ENCODE measurements around the gene CACNA1F. TPM values are rescaled to one million over a fixed set of nuclear protein-coding genes. Genes with fewer than 3 reads are reported as not detected.
A peak's percentile ranks its signal among the peaks of the same experiment; 100 is the strongest.

The CACNA1F gene
- total and polyA plus RNA-seq, 9 of the 15 experiments (the other 6 are each of a cell fraction or from before 2014, with no cell fraction given), result under 0.01 to 0.41 (median 0.03) TPM; not detected in 3

DNA sequence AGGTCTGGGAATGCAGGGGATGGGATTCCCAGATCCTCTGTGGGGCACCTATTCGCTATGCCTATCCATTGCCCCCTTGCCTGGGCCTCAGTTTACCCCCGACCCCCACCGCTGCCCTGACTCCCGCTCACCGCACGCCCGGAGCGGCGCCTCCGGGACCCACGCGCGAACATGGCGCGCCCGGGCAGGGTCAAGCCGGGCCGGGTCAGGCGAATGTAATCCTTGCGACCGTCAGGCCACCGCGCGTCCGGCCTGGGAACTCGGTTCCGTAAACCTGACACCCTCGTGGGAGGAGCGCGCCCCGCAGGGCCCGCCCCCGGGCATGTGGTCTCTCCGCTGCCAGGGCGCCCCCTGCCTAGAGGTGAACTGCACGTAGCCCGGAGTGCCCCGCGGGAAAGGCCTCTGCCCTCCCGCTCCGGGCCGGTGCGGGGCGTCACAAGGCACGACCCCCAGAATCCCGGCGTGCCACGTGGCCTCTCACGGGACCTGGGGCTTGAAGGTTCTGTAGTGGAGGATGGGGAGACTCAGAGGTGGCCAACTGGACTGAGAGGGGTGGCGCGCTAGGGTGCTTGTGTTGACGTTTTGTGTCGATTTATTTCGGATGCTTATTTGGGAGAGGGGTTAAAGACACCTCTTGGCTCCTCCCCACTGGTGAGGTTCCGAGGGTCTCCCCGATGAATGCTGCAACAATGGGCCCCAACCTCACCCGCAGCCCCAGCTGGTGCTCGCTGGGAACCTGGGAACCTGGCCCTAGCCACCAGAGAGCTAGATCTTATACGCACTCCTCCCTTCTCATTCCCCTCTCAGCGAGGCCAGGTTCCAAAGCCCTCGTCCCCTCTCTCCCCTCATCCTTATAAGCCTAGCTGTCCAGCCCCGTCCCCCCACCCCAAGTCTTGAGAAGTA, 46.8 kb downstream of the CACNA1F start, which contains the start of gene PRICKLE3 (continued):
- TF ChIP-seq, protein P1, sequence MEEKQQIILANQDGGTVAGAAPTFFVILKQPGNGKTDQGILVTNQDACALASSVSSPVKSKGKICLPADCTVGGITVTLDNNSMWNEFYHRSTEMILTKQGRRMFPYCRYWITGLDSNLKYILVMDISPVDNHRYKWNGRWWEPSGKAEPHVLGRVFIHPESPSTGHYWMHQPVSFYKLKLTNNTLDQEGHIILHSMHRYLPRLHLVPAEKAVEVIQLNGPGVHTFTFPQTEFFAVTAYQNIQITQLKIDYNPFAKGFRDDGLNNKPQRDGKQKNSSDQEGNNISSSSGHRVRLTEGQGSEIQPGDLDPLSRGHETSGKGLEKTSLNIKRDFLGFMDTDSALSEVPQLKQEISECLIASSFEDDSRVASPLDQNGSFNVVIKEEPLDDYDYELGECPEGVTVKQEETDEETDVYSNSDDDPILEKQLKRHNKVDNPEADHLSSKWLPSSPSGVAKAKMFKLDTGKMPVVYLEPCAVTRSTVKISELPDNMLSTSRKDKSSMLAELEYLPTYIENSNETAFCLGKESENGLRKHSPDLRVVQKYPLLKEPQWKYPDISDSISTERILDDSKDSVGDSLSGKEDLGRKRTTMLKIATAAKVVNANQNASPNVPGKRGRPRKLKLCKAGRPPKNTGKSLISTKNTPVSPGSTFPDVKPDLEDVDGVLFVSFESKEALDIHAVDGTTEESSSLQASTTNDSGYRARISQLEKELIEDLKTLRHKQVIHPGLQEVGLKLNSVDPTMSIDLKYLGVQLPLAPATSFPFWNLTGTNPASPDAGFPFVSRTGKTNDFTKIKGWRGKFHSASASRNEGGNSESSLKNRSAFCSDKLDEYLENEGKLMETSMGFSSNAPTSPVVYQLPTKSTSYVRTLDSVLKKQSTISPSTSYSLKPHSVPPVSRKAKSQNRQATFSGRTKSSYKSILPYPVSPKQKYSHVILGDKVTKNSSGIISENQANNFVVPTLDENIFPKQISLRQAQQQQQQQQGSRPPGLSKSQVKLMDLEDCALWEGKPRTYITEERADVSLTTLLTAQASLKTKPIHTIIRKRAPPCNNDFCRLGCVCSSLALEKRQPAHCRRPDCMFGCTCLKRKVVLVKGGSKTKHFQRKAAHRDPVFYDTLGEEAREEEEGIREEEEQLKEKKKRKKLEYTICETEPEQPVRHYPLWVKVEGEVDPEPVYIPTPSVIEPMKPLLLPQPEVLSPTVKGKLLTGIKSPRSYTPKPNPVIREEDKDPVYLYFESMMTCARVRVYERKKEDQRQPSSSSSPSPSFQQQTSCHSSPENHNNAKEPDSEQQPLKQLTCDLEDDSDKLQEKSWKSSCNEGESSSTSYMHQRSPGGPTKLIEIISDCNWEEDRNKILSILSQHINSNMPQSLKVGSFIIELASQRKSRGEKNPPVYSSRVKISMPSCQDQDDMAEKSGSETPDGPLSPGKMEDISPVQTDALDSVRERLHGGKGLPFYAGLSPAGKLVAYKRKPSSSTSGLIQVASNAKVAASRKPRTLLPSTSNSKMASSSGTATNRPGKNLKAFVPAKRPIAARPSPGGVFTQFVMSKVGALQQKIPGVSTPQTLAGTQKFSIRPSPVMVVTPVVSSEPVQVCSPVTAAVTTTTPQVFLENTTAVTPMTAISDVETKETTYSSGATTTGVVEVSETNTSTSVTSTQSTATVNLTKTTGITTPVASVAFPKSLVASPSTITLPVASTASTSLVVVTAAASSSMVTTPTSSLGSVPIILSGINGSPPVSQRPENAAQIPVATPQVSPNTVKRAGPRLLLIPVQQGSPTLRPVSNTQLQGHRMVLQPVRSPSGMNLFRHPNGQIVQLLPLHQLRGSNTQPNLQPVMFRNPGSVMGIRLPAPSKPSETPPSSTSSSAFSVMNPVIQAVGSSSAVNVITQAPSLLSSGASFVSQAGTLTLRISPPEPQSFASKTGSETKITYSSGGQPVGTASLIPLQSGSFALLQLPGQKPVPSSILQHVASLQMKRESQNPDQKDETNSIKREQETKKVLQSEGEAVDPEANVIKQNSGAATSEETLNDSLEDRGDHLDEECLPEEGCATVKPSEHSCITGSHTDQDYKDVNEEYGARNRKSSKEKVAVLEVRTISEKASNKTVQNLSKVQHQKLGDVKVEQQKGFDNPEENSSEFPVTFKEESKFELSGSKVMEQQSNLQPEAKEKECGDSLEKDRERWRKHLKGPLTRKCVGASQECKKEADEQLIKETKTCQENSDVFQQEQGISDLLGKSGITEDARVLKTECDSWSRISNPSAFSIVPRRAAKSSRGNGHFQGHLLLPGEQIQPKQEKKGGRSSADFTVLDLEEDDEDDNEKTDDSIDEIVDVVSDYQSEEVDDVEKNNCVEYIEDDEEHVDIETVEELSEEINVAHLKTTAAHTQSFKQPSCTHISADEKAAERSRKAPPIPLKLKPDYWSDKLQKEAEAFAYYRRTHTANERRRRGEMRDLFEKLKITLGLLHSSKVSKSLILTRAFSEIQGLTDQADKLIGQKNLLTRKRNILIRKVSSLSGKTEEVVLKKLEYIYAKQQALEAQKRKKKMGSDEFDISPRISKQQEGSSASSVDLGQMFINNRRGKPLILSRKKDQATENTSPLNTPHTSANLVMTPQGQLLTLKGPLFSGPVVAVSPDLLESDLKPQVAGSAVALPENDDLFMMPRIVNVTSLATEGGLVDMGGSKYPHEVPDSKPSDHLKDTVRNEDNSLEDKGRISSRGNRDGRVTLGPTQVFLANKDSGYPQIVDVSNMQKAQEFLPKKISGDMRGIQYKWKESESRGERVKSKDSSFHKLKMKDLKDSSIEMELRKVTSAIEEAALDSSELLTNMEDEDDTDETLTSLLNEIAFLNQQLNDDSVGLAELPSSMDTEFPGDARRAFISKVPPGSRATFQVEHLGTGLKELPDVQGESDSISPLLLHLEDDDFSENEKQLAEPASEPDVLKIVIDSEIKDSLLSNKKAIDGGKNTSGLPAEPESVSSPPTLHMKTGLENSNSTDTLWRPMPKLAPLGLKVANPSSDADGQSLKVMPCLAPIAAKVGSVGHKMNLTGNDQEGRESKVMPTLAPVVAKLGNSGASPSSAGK (IDR thresholded peaks at IDR 0.05), result no peak
- no peak for TF ChIP-seq ZNF77 (CRISPR knock-in tag; IDR thresholded peaks at IDR 0.05)
- TF ChIP-seq, protein P2, sequence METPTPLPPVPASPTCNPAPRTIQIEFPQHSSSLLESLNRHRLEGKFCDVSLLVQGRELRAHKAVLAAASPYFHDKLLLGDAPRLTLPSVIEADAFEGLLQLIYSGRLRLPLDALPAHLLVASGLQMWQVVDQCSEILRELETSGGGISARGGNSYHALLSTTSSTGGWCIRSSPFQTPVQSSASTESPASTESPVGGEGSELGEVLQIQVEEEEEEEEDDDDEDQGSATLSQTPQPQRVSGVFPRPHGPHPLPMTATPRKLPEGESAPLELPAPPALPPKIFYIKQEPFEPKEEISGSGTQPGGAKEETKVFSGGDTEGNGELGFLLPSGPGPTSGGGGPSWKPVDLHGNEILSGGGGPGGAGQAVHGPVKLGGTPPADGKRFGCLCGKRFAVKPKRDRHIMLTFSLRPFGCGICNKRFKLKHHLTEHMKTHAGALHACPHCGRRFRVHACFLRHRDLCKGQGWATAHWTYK (CRISPR knock-in tag; IDR thresholded peaks at IDR 0.05), result no peak
- TF ChIP-seq, protein P3, sequence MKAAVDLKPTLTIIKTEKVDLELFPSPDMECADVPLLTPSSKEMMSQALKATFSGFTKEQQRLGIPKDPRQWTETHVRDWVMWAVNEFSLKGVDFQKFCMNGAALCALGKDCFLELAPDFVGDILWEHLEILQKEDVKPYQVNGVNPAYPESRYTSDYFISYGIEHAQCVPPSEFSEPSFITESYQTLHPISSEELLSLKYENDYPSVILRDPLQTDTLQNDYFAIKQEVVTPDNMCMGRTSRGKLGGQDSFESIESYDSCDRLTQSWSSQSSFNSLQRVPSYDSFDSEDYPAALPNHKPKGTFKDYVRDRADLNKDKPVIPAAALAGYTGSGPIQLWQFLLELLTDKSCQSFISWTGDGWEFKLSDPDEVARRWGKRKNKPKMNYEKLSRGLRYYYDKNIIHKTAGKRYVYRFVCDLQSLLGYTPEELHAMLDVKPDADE (conservative IDR thresholded peaks at IDR 0.05; ENCODE audit: control insufficient read depth, low read depth, low read length), result peak; percentile 62
- no peak for TF ChIP-seq SREBF1 (IDR thresholded peaks at IDR 0.05; ENCODE audit: borderline replicate concordance, low read depth, low read length)
- TF ChIP-seq IRF1 (CRISPR knock-in tag; IDR thresholded peaks at IDR 0.05; ENCODE audit: borderline replicate concordance), result no peak
- no peak for TF ChIP-seq ZNF165 (CRISPR knock-in tag; IDR thresholded peaks at IDR 0.05; ENCODE audit: borderline replicate concordance)
